Caco-2 (cell line): ENCODE measurements around the gene TTLL6. TPM values are rescaled to one million over a fixed set of nuclear protein-coding genes. Genes with fewer than 3 reads are reported as not detected.

Experiments used
- BruUV-seq: library from RNA; stranded (reverse); fragments of 400-500 nt; replicated peaks from 2 replicates; lab custom pipeline; 2021; lab: Mats Ljungman, UMichigan
- CTCF ChIA-PET: fragments of 300-600 bp; sonication (Branson Sonifier 250); formaldehyde crosslinking; loops from one replicate; lab custom pipeline; 2022; ENCODE audit warnings: antibody characterized with exemption; lab: Charles Lee
- POLR2A ChIA-PET: fragments of 300-600 bp; sonication (Branson Sonifier 250); formaldehyde crosslinking; loops from one replicate; lab custom pipeline; 2022; ENCODE audit warnings: antibody characterized with exemption; lab: Charles Lee
- DNase-seq, 2 experiments: peaks; one replicate each; pipeline versions ENCODE4 v3.0.0 to v3.0.0-alpha.2; 2020 to 2022
- H3K27me3 ChIP-seq: replicated peaks from 2 replicates; pipeline ENCODE4 v1.6.0; 2011; ENCODE audit warnings: low read length; ENCODE audit not compliant: control insufficient read depth, insufficient read depth
- H3K36me3 ChIP-seq: 2 replicates; pipeline ENCODE4 v1.5.1; 2011; ENCODE audit warnings: low read length; ENCODE audit not compliant: control insufficient read depth, insufficient read depth
- H3K4me1 ChIP-seq: fragments of 250-450 bp; sonication (Bioruptor Pico); 2 replicates; pipeline ENCODE4 v1.5.1; 2020; ENCODE audit warnings: mild to moderate bottlenecking
- H3K4me3 ChIP-seq: 2 replicates; pipeline ENCODE4 v1.5.1; 2011; ENCODE audit warnings: low read depth, mild to moderate bottlenecking, control low read depth, low read length
- H3K9me3 ChIP-seq: fragments of 250-450 bp; sonication (Bioruptor Pico); 2 replicates; pipeline ENCODE4 v1.5.1; 2020; ENCODE audit warnings: mild to moderate bottlenecking, moderate library complexity
- H3K27ac Mint-ChIP-seq: one replicate; pipeline ENCODE4 v1.8.0; 2022; ENCODE audit warnings: mixed read lengths; ENCODE audit not compliant: unreplicated experiment
- H3K27me3 Mint-ChIP-seq: one replicate; pipeline ENCODE4 v1.8.0; 2022; ENCODE audit warnings: mixed read lengths; ENCODE audit not compliant: insufficient read depth, unreplicated experiment
- H3K36me3 Mint-ChIP-seq: one replicate; pipeline ENCODE4 v1.8.0; 2022; ENCODE audit warnings: mild to moderate bottlenecking, mixed read lengths; ENCODE audit not compliant: insufficient read depth, unreplicated experiment
- H3K4me1 Mint-ChIP-seq: one replicate; pipeline ENCODE4 v1.8.0; 2022; ENCODE audit warnings: low read depth, mixed read lengths; ENCODE audit not compliant: unreplicated experiment
- H3K4me3 Mint-ChIP-seq: one replicate; pipeline ENCODE4 v1.8.0; 2022; ENCODE audit warnings: mild to moderate bottlenecking, moderate library complexity, mixed read lengths; ENCODE audit not compliant: unreplicated experiment
- H3K9me3 Mint-ChIP-seq: one replicate; pipeline ENCODE4 v1.8.0; 2022; ENCODE audit warnings: mixed read lengths; ENCODE audit not compliant: unreplicated experiment
- CTCF ChIP-seq, 2 experiments: fragments of 200-600 bp in 1 of 2; IDR thresholded peaks; 1 replicate in 1 of 2; 2 replicates in 1 of 2; pipeline versions ENCODE4 v1.5.1 to v1.8.0; 2011 to 2022; ENCODE audit warnings: antibody characterized with exemption in 1 of 2, control low read depth in 1 of 2, inconsistent platforms in 1 of 2, low read depth in 1 of 2, low read length in 1 of 2, mild to moderate bottlenecking in 1 of 2, moderate library complexity in 1 of 2; ENCODE audit not compliant: insufficient read depth in 1 of 2, severe bottlenecking in 1 of 2, unreplicated experiment in 1 of 2
- intact Hi-C: fragments of 100-400 bp; cut with micrococcal nuclease; formaldehyde crosslinking; loops from one replicate; pipeline ENCODE4 v1.10.0; 2022; ENCODE audit not compliant: unreplicated experiment
- total RNA-seq: library from RNA; stranded (reverse); gene quantifications from 2 replicates; pipeline ENCODE4 v1.2.3, GENCODE V29; 2022

TTLL6 gene
- total RNA-seq, 1 experiment from 2014 or later = 0.16 TPM

GRCh38 chr17:48723423-48724250 lies 93.4 kb downstream of the TTLL6 start:
- Mint-ChIP-seq H3K36me3 (no peaks in the 10 kb centered on the region), H3K27ac (no peak overlapping the region), H3K27me3 (no peaks in the 10 kb centered on the region), H3K9me3 (no peaks in the 10 kb centered on the region), H3K4me3 (no peak overlapping the region), H3K4me1 (no peaks in the 10 kb centered on the region)
- intact Hi-C loops = loop anchor here (1.0 to 2.0 kb wide), 3 partner anchors 53 to 155 kb away; no protein-coding TSS in a partner anchor
- peaks cover 24% of the 10 kb centered on the region for H3K4me1 ChIP-seq
- ChIA-PET CTCF (interaction anchor here (0.5 to 7.4 kb wide), 43 partner anchors 8 to 581 kb away, joined by 3 to 163 read pairs (median 4); partner anchors contain the start of genes ATP5MC1, HOXB9 and TTLL6), POLR2A (interaction anchor here (1.0 kb wide), 1 partner anchor 169 kb away, joined by 3 read pairs; the partner anchor contains the start of gene ATP5MC1)
- no peaks in the 10 kb centered on the region for H3K36me3 ChIP-seq
- peak in 1 of 2 experiments; percentile 31 for DNase-seq
- no TSS peak for BruUV-seq
- H3K9me3 ChIP-seq = no peaks in the 10 kb centered on the region
- no peak overlapping the region for H3K4me3 ChIP-seq
- TF ChIP-seq CTCF (IDR thresholded peaks at IDR 0.05; ENCODE audit: insufficient read depth in 1 of 2, low read depth in 1 of 2, low read length in 1 of 2, severe bottlenecking in 1 of 2, unreplicated experiment in 1 of 2) = no peak
- H3K27me3 ChIP-seq = no peaks in the 10 kb centered on the region; the same call in 1 of the 2 replicates

DNA sequence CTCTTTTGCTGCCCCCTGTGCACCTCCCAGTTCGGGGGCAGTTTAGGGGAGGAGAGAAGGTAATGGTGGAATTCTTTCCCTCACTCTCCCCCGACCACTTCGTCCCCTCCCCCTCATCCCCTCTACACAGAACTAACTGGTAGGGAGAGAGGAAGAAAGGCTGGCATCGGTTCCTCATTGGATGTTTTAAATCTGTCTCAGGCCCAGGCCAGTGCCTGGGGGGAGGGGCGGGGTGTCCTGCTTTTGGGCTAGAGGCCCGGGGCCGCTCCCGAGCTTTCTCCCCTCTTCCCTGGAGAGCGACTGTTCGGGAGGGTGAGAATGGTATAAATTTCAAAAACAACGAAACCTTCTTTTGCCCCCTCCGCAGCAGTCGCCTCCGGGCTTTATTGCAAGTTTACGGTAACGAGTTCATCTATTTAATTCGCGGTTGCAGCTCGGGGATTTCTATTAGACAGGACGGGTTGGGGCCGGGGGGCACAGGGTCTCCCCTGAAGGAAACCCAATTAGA lies 94.1 kb downstream of the TTLL6 start, which contains the start of gene PRAC2:
TSS of gene PRAC2 (plus strand) at position 271 of the 508 bp plus-strand sequence. CDS start 1,226 bp downstream, outside the sequence.
- no peaks in the 10 kb centered on the region for H3K9me3 ChIP-seq
- H3K36me3 Mint-ChIP-seq = no peaks in the 10 kb centered on the region
- H3K4me1 ChIP-seq = peaks cover 20% of the 10 kb centered on the region
- H3K27me3 ChIP-seq = no peaks in the 10 kb centered on the region; the same call in none of the 2 replicates
- no peak within 1 kb of the TSS for H3K4me3 ChIP-seq
- H3K4me1 Mint-ChIP-seq = no peaks in the 10 kb centered on the region
- H3K36me3 ChIP-seq = no peaks in the 10 kb centered on the region
- TF ChIP-seq CTCF (IDR thresholded peaks at IDR 0.05; ENCODE audit: insufficient read depth in 1 of 2, low read depth in 1 of 2, low read length in 1 of 2, severe bottlenecking in 1 of 2, unreplicated experiment in 1 of 2) = no peak
- BruUV-seq = no TSS peak
- ChIA-PET CTCF (interaction anchor here (0.8 to 7.4 kb wide), 8 partner anchors 51 to 170 kb away, joined by 3 to 163 read pairs (median 12); partner anchors contain the start of genes ATP5MC1 and HOXB9), POLR2A (interaction anchor here (0.7 kb wide), 1 partner anchor 1764 kb away, joined by 4 read pairs; no protein-coding TSS in a partner anchor)
- H3K4me3 Mint-ChIP-seq = no peak within 1 kb of the TSS
- H3K27ac Mint-ChIP-seq = no peak within 1 kb of the TSS
- intact Hi-C loops = no loop called here
- H3K9me3 Mint-ChIP-seq = no peaks in the 10 kb centered on the region
- DNase-seq = no peak
- H3K27me3 Mint-ChIP-seq = no peaks in the 10 kb centered on the region
